RCC 7860 (cell line): Measurements from ENCODE around the gene HIF1AN.

Source experiments
- DNase-seq: peaks from one replicate; pipeline ENCODE4 v3.0.0-alpha.2; 2015; ENCODE audit warnings: low spot score
- FAIRE-seq: peaks from 2 replicates; lab custom pipeline; 2012; peaks lifted over from hg19 to GRCh38; lab: Jason Lieb, UNC

The HIF1AN gene

GRCh38 chr10:100535715-100536353, at the start of gene HIF1AN:
TSS of gene HIF1AN (plus strand) at chr10:100535943. CDS start at chr10:100535959, 16 bp downstream.
- FAIRE-seq (peak; percentile 81), DNase-seq (peak; percentile 90)

GRCh38 chr10:100487529-100487928, 48.2 kb upstream of the HIF1AN start:
- no peak for FAIRE-seq

DNA sequence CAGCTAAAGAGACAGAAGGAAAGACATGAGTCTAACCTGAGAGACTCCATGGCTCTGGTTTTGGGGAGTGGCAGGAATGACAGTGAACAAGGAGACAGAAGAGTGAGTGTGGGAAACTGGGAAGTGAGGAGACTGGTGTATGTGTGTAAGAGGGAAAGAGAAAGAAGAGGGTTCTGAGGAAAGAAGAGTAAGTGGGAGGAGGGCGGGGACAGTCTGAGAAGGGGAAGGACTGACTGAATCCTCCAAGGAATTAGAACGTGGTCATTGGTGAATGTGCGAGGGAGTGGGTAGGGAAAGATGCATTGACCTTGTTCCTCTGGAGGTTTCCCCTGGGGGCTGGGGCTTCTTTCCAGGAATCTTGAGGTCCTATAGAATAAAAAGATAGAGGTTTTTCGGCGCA, 46.3 kb upstream of the HIF1AN start:
- DNase-seq (no peak), FAIRE-seq (no peak)

More at GRCh38 chr10:100487529-100487928, 48.2 kb upstream of the HIF1AN start:
- DNase-seq = no peak

DNA sequence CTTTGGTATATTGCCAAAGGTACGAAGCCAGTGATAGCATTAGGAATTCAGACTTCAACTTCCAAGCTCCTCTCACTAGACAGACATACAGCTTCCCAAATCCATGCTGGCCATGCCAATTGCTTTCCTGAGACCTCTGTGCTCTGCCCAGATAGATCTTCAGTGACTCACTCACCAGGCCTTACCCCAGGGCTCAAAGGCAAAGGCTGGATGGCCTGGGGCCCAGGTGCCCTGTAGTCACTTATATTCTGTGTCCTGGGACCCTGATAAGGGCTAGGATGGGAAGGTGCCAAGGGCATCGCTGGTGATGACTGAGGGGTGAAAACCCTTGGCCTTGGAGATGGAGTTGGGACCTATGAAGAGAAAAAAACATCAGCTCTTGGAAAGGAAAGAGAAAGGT, 45.2 kb upstream of the HIF1AN start:
- FAIRE-seq (no peak), DNase-seq (no peak)

DNA sequence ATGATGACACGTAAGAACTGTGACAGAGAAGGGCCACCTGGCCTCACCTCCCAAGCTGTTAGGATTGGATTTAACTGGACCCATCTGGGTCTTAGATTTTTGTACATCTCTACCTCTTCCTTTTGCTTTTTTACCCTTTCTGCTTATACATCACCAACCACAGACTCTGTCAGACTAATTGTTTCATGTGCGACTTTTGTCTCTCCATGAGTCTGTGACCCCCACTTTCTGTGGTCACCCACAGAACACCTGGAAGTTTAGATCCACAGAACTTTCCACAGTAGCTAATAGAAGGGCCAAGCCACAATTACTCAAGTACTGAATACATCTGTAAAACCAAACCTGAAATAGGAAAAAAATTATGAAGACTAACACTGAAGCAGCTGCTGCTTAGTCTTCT, 39.2 kb upstream of the HIF1AN start:
- DNase-seq = no peak
- FAIRE-seq = no peak

- no peak for DNase-seq
- FAIRE-seq = no peak
Measured at GRCh38 chr10:100498059-100498458, 37.7 kb upstream of the HIF1AN start.

- FAIRE-seq (no peak), DNase-seq (no peak)
Measured at GRCh38 chr10:100501423-100501822, 34.3 kb upstream of the HIF1AN start.

DNA sequence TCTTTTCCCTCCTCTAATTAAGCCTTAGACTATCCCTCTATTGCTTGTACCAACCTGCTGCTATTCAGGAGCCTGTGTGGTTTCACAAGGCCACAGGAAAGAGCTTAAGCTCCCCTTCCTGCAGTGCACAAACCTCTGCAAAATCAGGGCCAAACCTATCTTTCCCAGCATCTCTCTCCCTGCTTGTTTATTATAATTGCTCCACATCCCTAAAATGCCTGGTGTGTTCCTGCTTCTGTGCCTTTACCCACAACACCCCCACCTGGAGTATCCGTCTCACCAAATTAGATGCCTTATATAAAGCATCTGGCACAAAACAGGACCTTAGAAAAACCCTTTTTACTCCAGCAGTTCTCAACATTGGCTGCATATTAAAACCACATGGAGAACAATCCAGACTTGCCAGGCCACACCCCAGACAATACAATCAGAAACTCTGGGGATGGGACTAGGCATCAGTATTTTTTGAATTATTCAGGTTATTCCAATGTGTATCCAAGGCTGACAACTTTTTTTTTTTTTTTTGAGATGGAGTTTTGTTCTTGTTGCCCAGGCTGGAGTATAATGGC, 32.7 kb upstream of the HIF1AN start:
- FAIRE-seq = no peak

DNA sequence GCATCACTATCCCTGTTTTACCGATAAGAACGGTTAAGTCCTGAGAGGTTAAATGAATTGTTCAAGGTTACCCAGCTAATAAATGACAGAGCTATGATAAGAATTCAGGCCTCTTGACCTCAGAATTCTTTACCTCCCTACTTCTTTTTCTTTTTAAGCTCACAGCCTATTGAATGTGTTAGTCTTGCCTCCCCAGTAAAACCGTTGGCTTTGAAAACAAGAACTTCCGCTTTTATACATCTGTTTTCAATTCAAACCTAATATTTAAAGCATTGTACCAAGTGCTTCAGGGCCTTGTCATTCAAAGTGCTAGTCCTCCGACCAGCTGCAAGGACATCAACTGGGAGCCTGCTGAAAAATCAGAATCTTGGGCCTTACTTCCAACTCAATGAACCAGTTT, 31.6 kb upstream of the HIF1AN start:
- no peak for DNase-seq
- FAIRE-seq = no peak

More for the DNA sequence above, 32.7 kb upstream of the HIF1AN start:
- DNase-seq = no peak

- DNase-seq (no peak), FAIRE-seq (no peak)
Measured at GRCh38 chr10:100505164-100505563, 30.6 kb upstream of the HIF1AN start.

- DNase-seq = peak; percentile 83
- peak; percentile 89 for FAIRE-seq
Measured at GRCh38 chr10:100506596-100507356, 29.0 kb upstream of the HIF1AN start.

GRCh38 chr10:100507357-100507732, 28.4 kb upstream of the HIF1AN start:
- FAIRE-seq = no peak
- no peak for DNase-seq

DNA sequence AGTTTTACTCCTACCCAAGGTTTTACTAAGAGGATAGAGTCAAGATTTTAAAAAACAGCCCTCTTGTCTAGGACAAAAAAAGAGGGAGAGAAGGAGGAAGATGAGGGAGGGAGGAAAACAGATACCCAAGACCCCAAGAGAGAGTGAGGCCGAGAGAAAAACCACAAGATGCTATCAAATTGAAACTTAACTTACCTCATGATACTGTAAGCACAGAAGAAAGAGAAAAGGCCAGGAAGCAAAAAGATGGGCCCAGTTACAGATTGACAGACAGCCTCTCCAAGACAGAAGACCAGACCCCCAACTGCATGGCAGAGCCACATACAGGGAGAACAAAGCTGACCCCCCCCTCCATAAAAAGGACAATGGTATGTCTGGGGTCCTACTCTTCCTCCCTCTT, 27.5 kb upstream of the HIF1AN start:
- no peak for FAIRE-seq

DNA sequence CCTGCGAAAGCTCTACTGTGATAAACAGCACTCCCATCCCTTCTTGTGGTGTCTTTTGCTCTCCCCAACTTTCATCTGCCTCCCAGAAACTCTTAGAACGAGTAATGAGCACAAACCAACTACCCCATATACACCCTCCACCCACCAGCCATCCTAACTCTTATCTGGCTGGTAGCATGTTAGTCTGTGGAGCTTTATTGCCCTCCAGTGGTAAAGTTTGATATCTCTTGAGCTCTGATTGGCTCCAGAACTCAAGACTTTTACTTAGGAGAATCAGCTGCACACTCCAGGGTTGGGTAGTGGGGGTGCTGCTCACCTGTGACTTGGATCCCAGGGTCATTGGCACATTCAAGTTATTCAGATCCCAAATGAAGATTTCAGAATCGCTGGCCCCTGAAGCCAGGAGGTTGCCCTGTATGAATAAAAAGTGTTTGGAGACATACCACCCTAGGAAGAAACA, 27.0 kb upstream of the HIF1AN start:
- DNase-seq (peak; percentile 38), FAIRE-seq (peak; percentile 12)

More for the DNA sequence above, 27.5 kb upstream of the HIF1AN start:
- no peak for DNase-seq

GRCh38 chr10:100509241-100509840, 26.4 kb upstream of the HIF1AN start:
- no peak for DNase-seq
- no peak for FAIRE-seq

DNA sequence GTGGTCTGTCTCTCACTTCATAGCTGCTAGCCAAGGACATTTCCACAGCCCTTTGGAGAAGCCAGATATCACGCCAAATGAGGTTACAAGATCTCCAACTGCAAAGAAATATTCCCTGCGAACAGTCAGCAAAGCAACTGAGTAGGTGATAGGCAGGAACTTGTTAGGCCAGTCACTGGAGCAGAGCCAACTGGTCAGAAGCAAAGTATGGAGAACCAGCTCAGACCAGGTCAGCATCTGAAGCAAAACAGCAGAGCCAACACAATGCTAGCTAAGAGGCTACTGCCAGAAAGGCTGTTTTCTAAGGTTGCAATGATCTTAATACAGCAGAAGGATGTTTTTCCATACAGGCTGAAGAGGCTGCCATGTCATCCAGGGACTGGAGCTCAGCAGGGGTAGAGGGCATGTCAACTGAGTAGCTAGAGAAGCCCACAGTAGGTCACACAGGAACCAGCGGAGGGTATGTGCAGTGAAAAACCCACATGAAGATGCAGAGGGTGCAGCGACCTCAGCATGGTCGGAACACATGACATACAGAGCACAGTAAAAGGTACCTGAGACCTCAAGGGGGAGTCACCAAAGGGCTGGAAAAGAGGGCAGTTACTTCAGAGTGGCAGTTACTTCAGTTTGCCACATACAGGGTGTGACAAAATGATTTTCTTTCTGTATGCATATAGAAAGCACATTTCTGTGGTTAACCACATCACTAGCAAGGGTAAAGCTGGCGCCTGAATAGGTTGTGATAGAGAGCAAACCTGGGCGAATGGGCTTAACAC, 25.0 kb upstream of the HIF1AN start:
- FAIRE-seq (no peak), DNase-seq (no peak)

- DNase-seq (no peak), FAIRE-seq (no peak)
Measured at GRCh38 chr10:100515612-100516011, 20.1 kb upstream of the HIF1AN start.

DNA sequence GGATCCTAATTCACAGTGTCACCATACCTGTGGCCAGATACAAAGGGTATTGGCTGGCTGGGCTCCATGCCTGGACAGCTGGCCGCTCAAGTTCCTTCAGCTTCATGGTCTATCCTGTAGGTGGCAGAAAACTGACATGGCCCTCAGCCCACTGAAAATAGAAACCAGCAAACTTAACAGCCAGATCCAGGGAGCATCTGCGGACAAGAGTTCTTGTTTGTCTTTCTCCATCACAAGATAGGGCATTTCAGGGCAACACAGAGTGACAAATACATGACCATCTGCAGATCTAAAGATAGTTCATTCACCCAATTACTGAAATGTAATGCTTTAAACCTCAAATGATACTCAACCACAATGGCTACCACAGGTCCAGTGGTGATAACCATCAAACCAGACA, 18.9 kb upstream of the HIF1AN start:
- FAIRE-seq = no peak
- no peak for DNase-seq

- DNase-seq (peak; percentile 50), FAIRE-seq (peak; percentile 8)
Measured at GRCh38 chr10:100518761-100519241, 16.9 kb upstream of the HIF1AN start.

DNA sequence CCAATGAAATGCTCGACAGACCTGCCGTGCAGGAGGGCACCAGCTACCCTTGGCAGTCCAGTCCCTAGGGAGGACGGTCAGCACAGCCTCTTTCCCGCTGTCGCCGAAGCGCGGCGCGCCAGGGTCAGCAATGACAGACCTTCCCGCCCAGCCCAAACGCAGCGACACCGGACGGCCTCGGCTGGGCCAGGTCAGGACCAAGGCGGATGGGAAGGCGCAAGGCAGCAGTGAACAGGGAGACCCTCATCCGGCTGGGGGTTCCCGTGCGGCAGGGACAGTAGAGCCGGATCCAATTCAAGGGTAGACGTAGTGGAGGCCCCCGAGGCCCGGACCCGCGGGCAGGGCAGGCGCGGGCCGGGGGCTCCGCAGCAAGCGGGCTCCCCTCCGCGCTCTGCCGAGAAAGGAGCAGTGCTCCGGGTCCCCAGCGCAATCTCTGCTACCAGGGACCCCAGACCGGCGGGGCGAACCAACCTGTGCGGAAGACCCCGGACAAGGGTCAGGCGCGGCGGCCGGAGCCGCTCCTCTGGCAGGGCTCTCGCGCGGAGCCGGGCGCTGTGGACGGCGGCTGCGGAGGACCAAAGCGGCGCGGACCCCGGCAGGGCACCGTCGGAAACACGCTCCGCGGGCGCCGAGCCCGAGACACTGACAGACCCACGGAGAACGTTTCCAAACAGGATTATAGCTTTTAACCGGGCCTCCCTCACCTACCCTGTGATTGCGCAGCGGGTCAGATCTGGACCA, 16.3 kb upstream of the HIF1AN start, which contains the start of gene SEC31B:
Gene SEC31B (minus strand): TSS at position 551 of the 741 bp plus-strand sequence. CDS start 2,909 bp downstream, outside the sequence.
- FAIRE-seq (no peak), DNase-seq (no peak)
